ENCODE results near the gene PPY.
"Not testable (repeated sequence)": the region's sequence is repeated elsewhere in the genome, so short reads cannot be mapped to it uniquely, and the experiment has no call there.

DNA sequence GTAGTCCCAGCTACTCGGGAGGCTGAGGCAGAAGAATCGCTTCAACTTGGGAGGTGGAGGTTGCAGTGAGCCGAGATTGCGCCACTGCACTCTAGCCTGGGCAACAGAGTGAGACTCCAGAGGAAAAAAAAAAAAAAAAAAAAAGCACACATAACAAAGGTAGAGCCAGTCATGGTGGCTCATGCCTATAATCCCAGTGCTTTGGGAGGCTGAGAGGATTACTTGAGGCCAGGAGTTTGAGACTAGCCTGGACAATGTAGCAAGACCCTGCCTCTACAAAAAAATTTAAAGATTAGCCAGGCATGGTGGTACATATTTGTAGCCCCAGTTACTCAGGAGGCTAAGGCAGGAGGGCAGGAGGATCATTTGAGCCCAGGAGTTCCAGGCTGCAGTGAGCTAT is 47.8 kb downstream of the PPY start:
- TF ChIP-seq, protein P1, sequence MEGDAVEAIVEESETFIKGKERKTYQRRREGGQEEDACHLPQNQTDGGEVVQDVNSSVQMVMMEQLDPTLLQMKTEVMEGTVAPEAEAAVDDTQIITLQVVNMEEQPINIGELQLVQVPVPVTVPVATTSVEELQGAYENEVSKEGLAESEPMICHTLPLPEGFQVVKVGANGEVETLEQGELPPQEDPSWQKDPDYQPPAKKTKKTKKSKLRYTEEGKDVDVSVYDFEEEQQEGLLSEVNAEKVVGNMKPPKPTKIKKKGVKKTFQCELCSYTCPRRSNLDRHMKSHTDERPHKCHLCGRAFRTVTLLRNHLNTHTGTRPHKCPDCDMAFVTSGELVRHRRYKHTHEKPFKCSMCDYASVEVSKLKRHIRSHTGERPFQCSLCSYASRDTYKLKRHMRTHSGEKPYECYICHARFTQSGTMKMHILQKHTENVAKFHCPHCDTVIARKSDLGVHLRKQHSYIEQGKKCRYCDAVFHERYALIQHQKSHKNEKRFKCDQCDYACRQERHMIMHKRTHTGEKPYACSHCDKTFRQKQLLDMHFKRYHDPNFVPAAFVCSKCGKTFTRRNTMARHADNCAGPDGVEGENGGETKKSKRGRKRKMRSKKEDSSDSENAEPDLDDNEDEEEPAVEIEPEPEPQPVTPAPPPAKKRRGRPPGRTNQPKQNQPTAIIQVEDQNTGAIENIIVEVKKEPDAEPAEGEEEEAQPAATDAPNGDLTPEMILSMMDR (IDR thresholded peaks at IDR 0.05) = not testable (repeated sequence)
- not testable (repeated sequence) for TF ChIP-seq POLR2A (IDR thresholded peaks at IDR 0.05)

Measured in heart left ventricle (tissue), 13 donors.